K562 (cell line): ENCODE results near the gene NEK2. TPM values are rescaled to one million over a fixed set of nuclear protein-coding genes. Genes with fewer than 3 reads are reported as not detected.

ENCODE experiments used
- CGGBP1 ChIP-seq: fragments of 250-450 bp; sonication (Bioruptor Pico); IDR thresholded peaks from 2 replicates; pipeline ENCODE4 v1.9.0; 2021; ENCODE audit warnings: mild to moderate bottlenecking
- CXXC5 ChIP-seq: fragments of 250-450 bp; sonication (Bioruptor Pico); IDR thresholded peaks from 2 replicates; pipeline ENCODE4 v1.8.0; 2022; ENCODE audit warnings: inconsistent platforms, mild to moderate bottlenecking, moderate library complexity
- DPF2 ChIP-seq: fragments of 450-650 bp; IDR thresholded peaks from 2 replicates; pipeline ENCODE4 v1.6.1; 2016
- NR2C1 ChIP-seq, 2 experiments: fragments of 450-650 bp; IDR thresholded peaks; 2 replicates each; pipeline ENCODE4 v1.6.1; 2017; ENCODE audit warnings: mild to moderate bottlenecking in 2 of 2, antibody characterized with exemption in 1 of 2, inconsistent platforms in 1 of 2, missing compliant biosample characterization in 1 of 2, missing genetic modification characterization in 1 of 2
- PKNOX1 ChIP-seq: fragments of 450-650 bp; IDR thresholded peaks from 2 replicates; pipeline ENCODE4 v1.6.1; 2016
- POLR2AphosphoS5 ChIP-seq: IDR thresholded peaks from 2 replicates; pipeline ENCODE4 v1.6.1; 2011; ENCODE audit warnings: mild to moderate bottlenecking, low read depth, low read length, moderate library complexity; ENCODE audit not compliant: control insufficient read depth, insufficient read depth
- RBBP5 ChIP-seq: fragments of 200-600 bp; sonication (generic); IDR thresholded peaks from 2 replicates; pipeline ENCODE4 v1.6.1; 2012; ENCODE audit warnings: borderline replicate concordance, mild to moderate bottlenecking, low read length, control low read depth, inconsistent platforms; ENCODE audit not compliant: insufficient read depth, poor library complexity, severe bottlenecking
- RCOR1 ChIP-seq, 2 experiments: IDR thresholded peaks; 2 replicates each; pipeline ENCODE4 v1.6.1; 2012; ENCODE audit warnings: low read depth in 2 of 2, low read length in 2 of 2, borderline replicate concordance in 1 of 2, improper control_type of control experiment in 1 of 2
- TBL1XR1 ChIP-seq, 2 experiments: IDR thresholded peaks; 2 replicates each; pipeline ENCODE4 v1.6.1; 2012; ENCODE audit warnings: improper control_type of control experiment in 2 of 2, low read length in 2 of 2, mild to moderate bottlenecking in 1 of 2
- UBTF ChIP-seq, 2 experiments: IDR thresholded peaks; 2 replicates each; pipeline ENCODE4 v1.6.1; 2012; ENCODE audit warnings: improper control_type of control experiment in 2 of 2, low read depth in 2 of 2, low read length in 2 of 2, borderline replicate concordance in 1 of 2
- YY1 ChIP-seq, 3 experiments: IDR thresholded peaks; 2 replicates each; pipeline ENCODE4 v1.6.1; 2011; ENCODE audit warnings: low read length in 2 of 3, mild to moderate bottlenecking in 2 of 3, moderate library complexity in 2 of 3, borderline replicate concordance in 1 of 3, control low read depth in 1 of 3, low read depth in 1 of 3; ENCODE audit not compliant: insufficient read depth in 3 of 3, insufficient replicate concordance in 2 of 3, control insufficient read depth in 1 of 3, insufficient read length in 1 of 3; ENCODE audit errors: extremely low read depth in 1 of 3
- ZBTB9 ChIP-seq: fragments of 450-650 bp; formaldehyde crosslinking; IDR thresholded peaks from 2 replicates; pipeline ENCODE4 v1.4.0; 2020; ENCODE audit warnings: mild to moderate bottlenecking, moderate library complexity
- ZNF24 ChIP-seq: fragments of 450-650 bp; IDR thresholded peaks from 2 replicates; pipeline ENCODE4 v1.6.1; 2016
- ZNF277 ChIP-seq: fragments of 250-450 bp; sonication (Bioruptor Pico); IDR thresholded peaks from 2 replicates; pipeline ENCODE4 v1.8.0; 2022; ENCODE audit warnings: inconsistent platforms, mild to moderate bottlenecking, moderate library complexity, borderline replicate concordance
- ZNF41 ChIP-seq: fragments of 250-450 bp; sonication (Bioruptor Pico); conservative IDR thresholded peaks from 2 replicates; pipeline ENCODE4 v1.4.0; 2020; ENCODE audit warnings: mild to moderate bottlenecking
- ZNF507 ChIP-seq: conservative IDR thresholded peaks from 2 replicates; pipeline ENCODE4 v1.6.1; 2017; ENCODE audit warnings: missing genetic modification characterization, missing compliant biosample characterization
- ZNF518B ChIP-seq: fragments of 250-450 bp; sonication (Bioruptor Pico); IDR thresholded peaks from 2 replicates; pipeline ENCODE4 v1.5.0; 2021; ENCODE audit warnings: mild to moderate bottlenecking, moderate library complexity
- polyA plus RNA-seq, 8 experiments: library from polyadenylated mRNA; depleted of rRNA in 4 of 8; stranded (reverse) in 5 of 8; unstranded in 3 of 8; fragments of >200 nt; fragmentation: Nextera tagmentation in 2 of 8; fragmentation: Illumina TruSeq in 1 of 8; extraction: Ambion mirVana in 2 of 8; extraction: Trizol in 1 of 8; gene quantifications; 2 replicates each; pipeline versions ENCODE4 v1.2.1 to v1.2.3, GENCODE V29; 2011 to 2014; ENCODE audit warnings: inconsistent platforms in 1 of 8, missing spikeins in 1 of 8
- total RNA-seq, 7 experiments: library from RNA; depleted of rRNA in 6 of 7; stranded (reverse); fragments of >200 nt in 6 of 7; fragmentation: Illumina TruSeq in 2 of 7; extraction: Trizol in 2 of 7; gene quantifications; 2 replicates each; pipeline versions ENCODE4 v1.2.1 to v1.2.3, GENCODE V29; 2011 to 2021; ENCODE audit warnings: low replicate concordance in 1 of 7

The NEK2 gene
- total and polyA plus RNA-seq, 9 of the 15 experiments (the other 6 are each of a cell fraction or from before 2014, with no cell fraction given) = 30.0 to 74.7 (median 66.4) TPM

GRCh38 chr1:211633524-211633846 is 41.9 kb downstream of the NEK2 start (continued):
- TF ChIP-seq UBTF (IDR thresholded peaks at IDR 0.05; ENCODE audit: borderline replicate concordance in 1 of 2, low read depth in 2 of 2, low read length in 2 of 2) = no peak
- TF ChIP-seq ZNF24 = peak; percentile 76
- peak in 1 of 2 experiments; percentile 67; a peak in 1 of 4 replicates for TF ChIP-seq RCOR1 (IDR thresholded peaks at IDR 0.05; ENCODE audit: borderline replicate concordance in 1 of 2, low read depth in 2 of 2, low read length in 2 of 2)
- TF ChIP-seq POLR2AphosphoS5 = no peak
- 0 out of 2 replicates have a peak, but pooled peaks have one; percentile 44 for TF ChIP-seq DPF2
- TF ChIP-seq ZBTB9 (CRISPR knock-in tag) = no peak
- peak; percentile 29; the same call in 1 of the 2 replicates for TF ChIP-seq CXXC5 (CRISPR knock-in tag)
- TF ChIP-seq ZNF507 = no peak
- no peak for TF ChIP-seq CGGBP1 (CRISPR knock-in tag)
- no peak for TF ChIP-seq ZNF518B (CRISPR knock-in tag)
- no peak for TF ChIP-seq ZNF277 (CRISPR knock-in tag)
- TF ChIP-seq PKNOX1 = peak; percentile 49
- no peak for TF ChIP-seq TBL1XR1 (IDR thresholded peaks at IDR 0.05; ENCODE audit: low read length in 2 of 2)
- TF ChIP-seq RBBP5 = peak; percentile 9
- peak; percentile 88 for TF ChIP-seq NR2C1 (IDR thresholded peaks at IDR 0.05)
- peak; percentile 91 for TF ChIP-seq NR2C1 (tag; IDR thresholded peaks at IDR 0.05)
- no peak for TF ChIP-seq YY1 (IDR thresholded peaks at IDR 0.05; ENCODE audit: borderline replicate concordance in 1 of 3, control insufficient read depth in 1 of 3, extremely low read depth in 1 of 3, insufficient read depth in 3 of 3, insufficient read length in 1 of 3, insufficient replicate concordance in 2 of 3, low read depth in 1 of 3, low read length in 2 of 3)
- no peak for TF ChIP-seq ZNF41 (CRISPR knock-in tag)
